ENCODE results near the gene FSTL4.

FSTL4 gene

GRCh38 chr5:133252133-133252480 lies 360.2 kb downstream of the FSTL4 start:
- no peak for TF ChIP-seq CTCF (IDR thresholded peaks at IDR 0.05; ENCODE audit: insufficient read depth, missing control alignments)
- DNase-seq (ENCODE audit: insufficient read length, low spot score) (no peak), FAIRE-seq (no peak)

DNA sequence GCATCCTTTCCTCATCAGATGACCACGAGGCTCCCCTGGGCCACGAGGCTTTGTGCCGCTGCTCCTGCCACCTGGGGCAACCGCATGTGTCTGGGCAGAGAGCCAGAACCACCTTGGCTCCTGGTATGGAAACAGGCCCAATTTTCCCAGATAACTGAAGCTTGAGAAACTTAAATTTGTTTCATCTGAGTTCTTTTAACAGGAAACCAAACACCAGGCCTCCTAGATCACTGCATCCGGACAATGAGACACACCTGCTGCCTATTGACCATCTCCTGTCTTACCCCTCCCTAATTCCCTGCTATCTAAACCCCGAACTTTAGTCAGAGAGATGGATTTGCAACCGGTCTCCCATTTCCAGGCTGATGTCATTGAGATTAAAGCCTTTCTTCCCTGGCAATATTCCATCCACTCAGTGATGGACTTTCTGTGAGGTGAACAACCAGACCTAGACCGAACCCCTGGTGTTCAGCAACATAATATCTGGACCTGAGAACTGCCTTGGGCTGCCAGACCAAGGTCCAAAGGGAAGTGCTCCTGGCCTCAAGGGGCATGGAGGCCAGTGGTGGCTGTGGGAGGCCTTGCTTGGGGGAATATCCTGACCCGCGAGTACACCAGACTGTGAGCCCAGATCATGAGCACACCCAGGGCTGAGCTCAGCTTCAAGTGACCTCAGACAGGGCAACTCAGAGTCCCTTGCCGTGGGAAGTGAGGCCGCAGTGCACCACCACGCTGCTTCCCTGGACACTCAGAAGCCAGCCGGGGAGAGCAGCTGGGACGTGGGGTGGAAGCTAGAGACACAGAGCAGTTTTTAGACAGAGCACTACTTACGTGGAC lies 360.8 kb downstream of the FSTL4 start:
- no peak for TF ChIP-seq CTCF (IDR thresholded peaks at IDR 0.05; ENCODE audit: insufficient read depth, missing control alignments)
- no peak for DNase-seq (ENCODE audit: insufficient read length, low spot score)
- no peak for FAIRE-seq

GRCh38 chr5:133250527-133250926 lies 361.8 kb downstream of the FSTL4 start:
- TF ChIP-seq CTCF (IDR thresholded peaks at IDR 0.05; ENCODE audit: insufficient read depth, missing control alignments): no peak
- FAIRE-seq: no peak
- DNase-seq (ENCODE audit: insufficient read length, low spot score): no peak

GRCh38 chr5:133249593-133249992 lies 362.7 kb downstream of the FSTL4 start:
- DNase-seq (ENCODE audit: insufficient read length, low spot score): no peak
- FAIRE-seq: no peak

GRCh38 chr5:133247881-133248624 lies 364.3 kb downstream of the FSTL4 start:
- DNase-seq (ENCODE audit: insufficient read length, low spot score) (no peak), FAIRE-seq (no peak)
- peak; percentile 22 for TF ChIP-seq CTCF (IDR thresholded peaks at IDR 0.05; ENCODE audit: insufficient read depth, missing control alignments)

More at GRCh38 chr5:133249593-133249992, 362.7 kb downstream of the FSTL4 start:
- no peak for TF ChIP-seq CTCF (IDR thresholded peaks at IDR 0.05; ENCODE audit: insufficient read depth, missing control alignments)

- no peak for FAIRE-seq
- DNase-seq (ENCODE audit: insufficient read length, low spot score): no peak
- TF ChIP-seq CTCF (IDR thresholded peaks at IDR 0.05; ENCODE audit: insufficient read depth, missing control alignments): no peak
Measured at GRCh38 chr5:133247151-133247709, 365.1 kb downstream of the FSTL4 start.

All from D721Med (cell line).